Astrocyte of the spinal cord (primary cell): ENCODE results near the gene SMOC2.
A peak's percentile ranks its signal among the peaks of the same experiment; 100 is the strongest.

Source experiments
- DNase-seq: peaks from one replicate; pipeline ENCODE4 v3.0.0; 2011; ENCODE audit warnings: low read depth, low spot score
- H3K4me3 ChIP-seq: 2 replicates; pipeline ENCODE4 v1.5.1; 2011; ENCODE audit warnings: low read depth, mild to moderate bottlenecking, low read length, moderate library complexity
- in situ Hi-C: cut with HindIII; loops from 2 replicates; pipeline ENCODE4 v1.10.0; 2017; ENCODE audit warnings: low sequenced_read_pairs
- TF ChIP-seq, protein P1 (sequence below): IDR thresholded peaks from 2 replicates; pipeline ENCODE4 v1.5.1; 2012; ENCODE audit warnings: low read depth, mild to moderate bottlenecking, low read length, inconsistent platforms

SMOC2 gene

GRCh38 chr6:168709390-168709789 lies 268.4 kb downstream of the SMOC2 start:
- TF ChIP-seq, protein P1, sequence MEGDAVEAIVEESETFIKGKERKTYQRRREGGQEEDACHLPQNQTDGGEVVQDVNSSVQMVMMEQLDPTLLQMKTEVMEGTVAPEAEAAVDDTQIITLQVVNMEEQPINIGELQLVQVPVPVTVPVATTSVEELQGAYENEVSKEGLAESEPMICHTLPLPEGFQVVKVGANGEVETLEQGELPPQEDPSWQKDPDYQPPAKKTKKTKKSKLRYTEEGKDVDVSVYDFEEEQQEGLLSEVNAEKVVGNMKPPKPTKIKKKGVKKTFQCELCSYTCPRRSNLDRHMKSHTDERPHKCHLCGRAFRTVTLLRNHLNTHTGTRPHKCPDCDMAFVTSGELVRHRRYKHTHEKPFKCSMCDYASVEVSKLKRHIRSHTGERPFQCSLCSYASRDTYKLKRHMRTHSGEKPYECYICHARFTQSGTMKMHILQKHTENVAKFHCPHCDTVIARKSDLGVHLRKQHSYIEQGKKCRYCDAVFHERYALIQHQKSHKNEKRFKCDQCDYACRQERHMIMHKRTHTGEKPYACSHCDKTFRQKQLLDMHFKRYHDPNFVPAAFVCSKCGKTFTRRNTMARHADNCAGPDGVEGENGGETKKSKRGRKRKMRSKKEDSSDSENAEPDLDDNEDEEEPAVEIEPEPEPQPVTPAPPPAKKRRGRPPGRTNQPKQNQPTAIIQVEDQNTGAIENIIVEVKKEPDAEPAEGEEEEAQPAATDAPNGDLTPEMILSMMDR, result no peak
- in situ Hi-C loops, result no loop called here
- no peak for DNase-seq
- no peak overlapping the region for H3K4me3 ChIP-seq

DNA sequence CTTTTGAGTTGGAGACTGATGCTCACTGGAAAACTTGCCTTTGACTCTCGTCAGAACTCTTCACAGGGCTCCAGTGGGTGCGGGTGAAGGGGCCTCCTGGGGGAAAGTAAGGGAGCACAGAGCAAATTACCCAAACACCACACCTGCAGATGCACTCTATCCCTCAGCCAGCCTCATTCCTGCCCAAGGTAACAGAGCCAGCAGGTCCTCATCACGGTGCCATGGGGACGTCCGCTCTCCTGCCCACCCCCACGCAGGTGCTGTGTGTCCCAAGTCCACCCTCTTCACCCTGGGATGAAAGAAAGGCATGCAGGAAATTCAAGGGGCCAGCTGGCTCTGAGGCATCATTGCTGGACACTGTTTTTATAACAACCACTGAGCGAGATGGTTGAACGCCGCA lies 269.0 kb downstream of the SMOC2 start:
- no peak overlapping the region for H3K4me3 ChIP-seq
- TF ChIP-seq, protein P1, result no peak
- DNase-seq, result no peak
- in situ Hi-C loops, result no loop called here

GRCh38 chr6:168711049-168711640 lies 270.2 kb downstream of the SMOC2 start:
- DNase-seq, result no peak
- no peak overlapping the region for H3K4me3 ChIP-seq
- TF ChIP-seq, protein P1, result peak; percentile 39
- in situ Hi-C loops, result no loop called here

- TF ChIP-seq, protein P1, result no peak
- in situ Hi-C loops, result no loop called here
- no peak overlapping the region for H3K4me3 ChIP-seq
- DNase-seq, result no peak
Measured at GRCh38 chr6:168711666-168712300, 270.8 kb downstream of the SMOC2 start.

DNA sequence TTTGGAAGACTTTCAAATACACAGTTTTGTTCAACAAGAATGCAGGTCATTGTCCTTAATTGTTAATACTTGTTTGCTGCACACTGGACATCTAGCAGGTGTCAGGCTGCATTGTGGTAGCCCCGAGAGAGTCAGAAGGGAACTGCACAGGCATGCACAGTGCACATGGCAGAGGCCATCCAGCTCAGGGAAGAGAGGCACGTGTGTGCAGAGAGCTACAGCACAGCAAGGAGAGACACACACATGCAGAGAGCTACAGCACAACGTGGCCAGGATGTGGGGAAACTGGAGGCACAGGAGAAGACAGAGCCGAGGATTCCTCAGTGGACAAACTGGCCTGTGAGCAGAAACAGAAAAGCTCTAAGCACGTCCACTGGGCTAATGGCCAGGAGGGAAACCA lies 272.0 kb downstream of the SMOC2 start:
- H3K4me3 ChIP-seq, result no peak overlapping the region
- DNase-seq, result no peak
- in situ Hi-C loops, result no loop called here
- TF ChIP-seq, protein P1, result no peak

- DNase-seq, result no peak
- in situ Hi-C loops, result no loop called here
- H3K4me3 ChIP-seq, result no peak overlapping the region
- TF ChIP-seq, protein P1, result no peak
Measured at GRCh38 chr6:168713839-168714238, 272.9 kb downstream of the SMOC2 start.
